ENCODE measurements around the gene RPS19.
A peak's percentile ranks its signal among the peaks of the same experiment; 100 is the strongest.
"Not testable (repeated sequence)": the region's sequence is repeated elsewhere in the genome, so short reads cannot be mapped to it uniquely, and the experiment has no call there.

The RPS19 gene

DNA sequence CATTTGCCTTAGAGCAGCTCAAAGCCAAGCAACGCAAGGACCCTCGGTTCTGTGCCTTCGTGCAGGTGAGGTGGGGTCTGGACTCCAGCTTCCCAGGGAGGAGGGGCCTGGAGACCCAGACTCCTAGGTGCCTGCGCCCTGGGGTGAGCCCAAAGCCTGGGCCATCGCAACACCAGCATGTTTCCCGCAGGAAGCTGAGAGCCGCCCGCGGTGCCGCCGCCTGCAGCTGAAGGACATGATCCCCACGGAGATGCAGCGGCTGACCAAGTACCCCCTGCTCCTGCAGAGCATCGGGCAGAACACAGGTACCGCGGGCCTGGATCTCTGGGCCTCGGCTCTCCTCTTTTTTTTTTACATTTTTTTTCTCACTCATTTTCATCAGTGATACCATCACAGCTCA, 42.5 kb downstream of the RPS19 start:
- no peak for DNase-seq

DNA sequence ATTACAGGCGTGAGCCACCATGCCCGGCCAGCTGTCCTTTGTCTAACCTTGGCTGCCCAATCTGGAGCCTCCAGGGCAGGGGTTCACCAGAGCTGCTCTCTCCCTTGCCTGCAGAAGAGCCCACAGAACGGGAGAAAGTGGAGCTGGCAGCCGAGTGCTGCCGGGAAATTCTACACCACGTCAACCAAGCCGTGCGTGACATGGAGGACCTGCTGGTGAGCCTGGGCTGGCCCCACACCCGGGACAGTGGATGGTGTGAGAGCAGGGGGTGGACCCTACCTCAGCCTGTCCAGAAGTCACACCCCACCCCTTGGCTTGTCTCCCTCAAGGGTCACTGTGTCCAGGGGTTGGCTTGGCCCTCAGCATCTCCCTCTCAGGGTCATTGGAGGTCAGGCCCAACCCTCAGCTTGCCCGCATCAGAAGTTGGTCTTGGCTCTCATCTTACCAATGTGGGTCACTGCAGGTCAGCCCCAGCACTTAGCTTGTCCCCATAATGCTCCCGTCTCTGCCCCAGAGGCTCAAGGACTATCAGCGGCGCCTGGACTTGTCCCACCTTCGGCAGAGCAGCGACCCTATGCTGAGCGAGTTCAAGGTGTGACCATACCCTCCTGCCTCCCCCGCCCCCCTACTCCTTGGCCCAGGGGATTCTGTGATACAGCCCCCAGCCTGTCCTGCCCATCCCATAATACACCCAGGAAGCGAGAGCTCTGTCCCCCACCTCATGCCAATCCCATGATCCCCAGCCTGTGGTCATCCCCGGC, 43.3 kb downstream of the RPS19 start:
- DNase-seq: no peak

DNA sequence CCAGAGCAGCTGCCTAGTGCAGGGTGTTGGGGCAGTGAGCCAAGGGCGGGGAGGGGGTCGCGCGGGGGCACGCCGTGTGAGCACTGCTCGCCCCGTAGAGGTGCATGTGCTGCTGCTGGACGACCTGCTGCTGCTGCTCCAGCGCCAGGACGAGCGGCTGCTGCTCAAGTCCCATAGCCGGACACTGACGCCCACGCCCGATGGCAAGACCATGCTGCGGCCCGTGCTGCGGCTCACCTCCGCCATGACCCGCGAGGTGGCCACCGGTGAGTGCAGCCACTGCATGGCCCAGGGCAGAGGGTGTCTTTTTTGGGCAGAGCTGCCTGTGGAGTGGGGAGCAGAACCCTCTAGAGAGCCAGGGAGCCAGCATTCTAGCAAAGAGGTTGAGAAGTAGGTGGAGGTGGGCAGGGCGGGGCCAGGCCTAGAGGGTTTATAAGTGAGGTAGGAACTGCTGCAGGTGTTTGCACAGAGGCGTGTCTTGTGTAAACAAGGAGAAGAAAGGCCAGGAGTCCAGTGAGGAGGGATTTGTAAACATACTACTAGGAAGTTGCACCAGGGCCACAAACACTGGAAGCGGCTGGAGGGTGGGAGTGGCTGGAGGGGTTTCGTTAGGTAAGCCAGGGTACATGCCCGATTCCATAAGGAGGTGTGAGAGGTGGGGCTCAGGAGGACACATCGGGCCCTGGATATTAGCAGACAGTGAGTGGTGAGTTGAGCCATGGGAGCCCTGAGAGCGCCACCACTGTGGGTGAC, 44.2 kb downstream of the RPS19 start:
- DNase-seq: peak; percentile 88 to 94

DNA sequence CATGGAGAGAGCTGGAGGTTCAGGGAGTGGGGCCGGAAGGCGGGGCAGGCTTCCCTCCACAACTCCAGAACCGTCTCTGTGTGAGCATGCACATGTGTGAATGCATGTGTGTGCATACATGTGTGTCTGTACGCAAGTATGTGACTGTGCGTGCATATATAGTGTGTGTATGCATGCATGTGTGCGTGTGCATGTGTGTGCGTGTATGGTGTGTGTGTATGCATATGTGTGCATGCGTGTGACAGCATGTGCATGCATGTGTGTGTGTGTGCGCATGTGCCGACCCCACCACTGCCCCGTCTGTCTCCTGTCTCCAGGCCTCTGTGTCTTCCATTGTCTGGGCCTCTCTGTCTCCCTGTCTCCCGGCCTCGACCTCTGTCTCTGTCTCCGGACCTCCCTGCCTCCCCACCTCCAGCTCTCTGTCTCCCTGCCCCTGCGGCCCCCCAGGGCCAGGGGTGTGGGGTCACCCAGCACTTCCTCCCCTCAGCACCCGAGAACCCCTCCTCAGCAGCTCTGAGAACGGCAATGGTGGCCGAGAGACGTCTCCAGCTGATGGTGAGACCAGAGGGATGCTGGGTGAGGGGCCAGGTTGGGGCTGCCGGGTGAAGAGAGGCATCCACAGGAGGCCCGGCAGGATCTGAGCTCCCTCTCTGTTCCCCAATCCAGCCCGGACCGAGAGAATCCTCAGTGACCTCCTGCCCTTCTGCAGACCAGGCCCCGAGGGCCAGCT, 45.4 kb downstream of the RPS19 start:
- DNase-seq: no peak

DNA sequence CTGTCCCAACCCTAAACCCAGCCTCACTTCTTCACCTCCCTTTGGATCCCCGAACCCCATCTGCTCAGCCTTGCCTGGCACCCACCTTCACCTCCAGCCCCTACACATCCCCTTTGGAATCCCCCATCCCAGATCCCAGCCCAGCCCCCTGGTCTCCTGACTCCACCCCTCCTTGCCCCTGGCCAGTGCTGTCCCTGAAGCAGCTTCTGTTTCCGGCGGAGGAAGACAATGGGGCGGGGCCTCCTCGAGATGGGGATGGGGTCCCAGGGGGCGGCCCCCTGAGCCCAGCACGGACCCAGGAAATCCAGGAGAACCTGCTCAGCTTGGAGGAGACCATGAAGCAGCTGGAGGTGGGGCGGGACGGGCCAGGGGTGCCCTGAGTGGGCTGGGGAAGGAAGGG, 46.2 kb downstream of the RPS19 start:
- no peak for DNase-seq

DNA sequence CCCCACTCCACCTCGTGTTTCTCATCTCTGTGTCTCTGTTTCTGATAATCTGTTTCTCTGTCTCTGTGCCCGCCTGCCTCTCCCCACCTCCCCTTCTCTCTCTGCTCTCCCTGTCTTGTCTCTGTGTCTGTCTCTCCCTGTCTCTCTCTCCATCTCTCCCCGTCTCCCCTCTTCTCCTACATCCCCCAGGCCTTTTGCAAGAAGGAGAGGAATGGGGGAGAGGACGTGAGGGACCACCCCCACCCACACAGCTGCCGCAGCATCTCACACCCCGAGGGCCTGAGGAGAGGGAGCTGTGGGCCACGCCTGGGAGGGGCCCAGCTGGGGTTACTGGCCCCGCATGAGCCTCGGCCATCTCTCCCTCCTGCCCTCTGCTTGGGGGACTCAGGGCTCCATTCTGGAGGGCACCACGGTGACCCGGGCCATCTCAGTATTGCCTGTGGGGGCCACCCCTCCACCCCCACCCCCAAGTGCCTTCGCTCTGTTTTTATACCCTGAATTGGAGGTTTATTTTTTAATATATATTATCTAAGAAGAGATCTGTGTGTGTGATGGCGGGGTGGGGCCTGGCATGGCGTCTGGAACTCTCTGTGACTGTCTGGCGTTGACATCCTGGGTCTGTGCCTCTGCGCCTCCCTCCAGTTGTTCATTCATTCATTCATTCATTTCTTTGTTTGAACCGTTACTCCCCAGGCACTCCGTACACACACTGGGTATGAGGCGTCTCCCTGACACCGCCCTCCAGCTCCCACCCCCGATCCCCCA, 47.0 kb downstream of the RPS19 start:
- DNase-seq: no peak

DNA sequence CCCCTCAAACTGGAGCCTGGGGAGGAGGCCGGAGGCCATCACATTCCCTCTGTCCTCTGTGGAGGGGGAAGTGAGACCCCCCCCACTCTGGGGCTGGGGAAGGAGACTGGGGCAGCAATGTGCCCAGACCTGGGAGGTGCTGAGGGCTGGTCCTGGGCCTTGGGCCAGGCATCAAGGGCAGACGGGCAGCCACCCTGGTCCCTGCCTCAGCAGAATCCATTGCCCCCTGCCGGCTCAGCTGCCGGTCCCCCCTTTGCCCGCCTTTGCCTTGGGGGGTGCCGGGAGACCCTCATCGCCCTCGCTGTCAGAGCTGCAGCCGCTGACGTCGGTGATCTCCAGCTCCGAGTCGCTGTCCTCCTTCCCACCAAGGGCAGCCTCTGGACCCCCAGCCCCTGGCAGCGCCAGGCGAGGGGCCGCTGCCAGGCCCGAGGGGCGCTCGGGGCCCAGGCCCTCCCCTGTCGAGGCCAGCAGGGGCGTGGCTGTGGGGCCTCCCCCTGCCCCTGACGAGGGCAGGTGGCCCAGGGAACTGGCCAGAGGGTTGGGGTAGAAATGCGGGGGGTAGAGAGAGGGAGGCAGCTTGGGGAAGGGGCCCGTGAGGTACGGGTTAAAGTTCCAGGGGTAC, 48.0 kb downstream of the RPS19 start:
- no peak for DNase-seq

DNA sequence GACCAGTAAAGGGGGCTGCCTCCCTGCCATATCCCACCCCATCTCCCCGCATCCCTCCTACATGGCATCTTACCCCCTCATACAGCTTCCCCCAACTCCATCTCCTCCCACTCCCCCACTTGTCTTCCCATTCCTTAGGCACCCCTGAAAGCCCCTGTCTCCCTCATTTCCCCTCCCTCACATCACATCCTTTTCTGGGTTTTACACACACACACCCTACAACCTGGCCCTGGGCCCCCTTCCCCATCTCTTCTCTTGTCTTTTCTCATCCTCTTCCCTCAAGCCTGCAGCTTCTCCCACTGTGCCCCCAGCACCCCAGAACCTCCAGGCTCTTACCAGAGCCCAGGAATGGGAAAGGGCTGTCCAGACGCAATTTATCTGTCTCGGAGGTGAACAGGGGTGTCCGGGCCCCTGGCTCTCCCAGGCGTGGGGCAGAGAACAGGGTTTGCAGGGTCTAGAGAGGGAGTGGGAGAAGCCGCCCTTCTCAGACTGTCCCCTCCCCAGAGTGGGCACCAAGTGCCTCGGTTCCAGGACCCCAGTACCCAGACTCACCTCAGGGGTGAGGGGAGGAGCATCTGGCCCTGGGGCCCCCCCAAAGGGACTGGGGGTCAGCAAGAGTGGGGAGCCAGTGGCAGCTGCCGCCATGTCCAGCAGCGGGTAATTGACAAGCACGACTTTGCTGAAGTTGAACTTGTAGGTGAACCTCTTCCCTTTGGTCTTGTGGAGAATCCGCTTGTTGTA, 48.8 kb downstream of the RPS19 start:
- no peak for DNase-seq

DNA sequence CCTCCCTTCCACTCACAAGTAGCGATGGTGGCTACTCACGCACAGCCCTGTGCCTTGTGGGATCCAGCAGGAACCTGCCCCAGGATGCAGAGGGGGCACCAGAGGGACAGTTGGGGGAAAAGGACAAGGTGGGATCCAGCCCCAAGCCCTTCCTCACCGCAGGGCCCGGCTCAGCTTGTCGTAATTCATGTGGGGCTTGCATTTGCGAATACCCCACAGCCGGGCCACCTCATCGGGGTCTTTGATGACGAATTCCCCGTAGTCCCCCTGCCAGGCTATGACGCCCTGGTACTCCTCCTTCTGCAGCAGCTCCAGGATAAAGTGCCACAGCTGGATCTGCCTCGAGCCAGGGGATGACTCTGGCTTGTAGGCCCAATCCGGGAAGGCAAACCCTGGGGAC, 49.7 kb downstream of the RPS19 start:
- no peak for DNase-seq

DNA sequence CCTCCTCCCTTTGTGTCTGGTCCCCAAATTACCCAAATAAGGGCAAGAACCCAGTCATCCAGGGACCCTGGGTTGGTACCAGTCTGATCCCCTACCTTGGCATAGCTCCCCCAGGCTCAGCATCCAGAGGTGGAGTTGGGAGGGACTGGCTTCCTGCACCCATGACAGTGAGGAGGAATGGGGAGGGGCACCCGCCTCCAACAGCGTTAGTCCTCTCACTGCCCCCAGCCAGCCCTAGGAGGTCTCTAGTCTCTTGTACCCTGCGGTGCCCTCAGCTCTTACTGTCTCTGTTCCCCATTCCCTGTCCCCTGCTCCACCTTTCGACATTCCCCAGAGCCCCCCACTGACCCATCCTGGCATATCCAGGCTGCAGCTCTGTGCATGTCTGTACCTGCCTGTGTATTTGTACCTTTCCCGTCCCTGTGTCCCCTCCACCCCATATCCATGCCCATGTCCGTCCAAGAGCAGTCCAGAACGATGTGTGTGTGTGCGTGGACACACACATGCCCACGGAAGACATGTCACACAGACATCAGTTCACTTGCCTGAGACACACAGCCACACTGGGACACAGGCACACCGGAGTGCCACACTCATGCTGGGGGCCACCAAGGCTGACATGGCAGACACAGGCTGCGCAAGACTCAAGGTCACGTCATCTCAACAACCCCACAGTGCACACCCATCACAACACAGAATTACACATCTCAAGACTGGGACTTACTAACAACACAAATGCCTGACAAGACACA, 50.4 kb downstream of the RPS19 start:
- no peak for DNase-seq

DNA sequence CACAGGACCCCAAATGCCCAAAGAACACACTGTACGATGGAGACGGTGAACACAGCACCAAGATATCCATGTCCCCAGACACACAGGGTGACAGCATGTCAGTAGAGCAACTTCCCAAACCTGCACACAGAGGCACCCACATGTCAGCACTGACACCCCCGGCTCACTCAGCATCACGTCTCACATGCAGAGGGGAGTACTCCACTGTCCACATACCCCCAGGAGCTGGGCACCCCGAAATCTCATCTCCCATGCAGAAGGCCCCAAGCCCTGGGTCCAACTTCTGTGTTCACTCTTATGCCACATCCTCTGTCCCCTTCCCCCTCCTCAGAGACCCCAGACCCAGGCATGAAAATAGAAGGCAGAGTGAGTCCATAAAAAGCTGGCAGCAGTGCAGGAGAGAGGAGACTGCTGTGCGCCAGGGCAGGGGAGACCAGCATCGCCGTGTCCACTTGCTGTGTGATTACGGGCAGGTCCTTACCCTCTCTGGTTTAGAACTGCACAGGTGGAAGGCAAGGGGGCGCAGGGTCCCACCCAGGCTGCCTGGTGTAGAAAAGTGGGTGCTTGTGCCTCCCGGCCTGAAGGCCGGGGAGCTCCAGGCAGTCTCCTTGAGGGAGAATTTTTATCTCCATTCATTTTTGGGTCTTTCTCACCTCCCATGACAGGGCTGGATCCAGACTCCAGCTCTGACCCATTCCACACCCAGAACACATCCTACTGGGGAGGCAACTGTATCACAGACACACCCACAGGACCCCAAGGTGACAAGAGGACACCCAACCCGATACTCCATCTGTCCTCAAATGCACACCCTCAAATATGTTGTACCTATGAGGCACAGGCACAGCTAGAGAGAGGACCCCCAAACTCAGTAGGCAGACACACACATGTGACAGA, 51.2 kb downstream of the RPS19 start:
- no peak for DNase-seq

DNA sequence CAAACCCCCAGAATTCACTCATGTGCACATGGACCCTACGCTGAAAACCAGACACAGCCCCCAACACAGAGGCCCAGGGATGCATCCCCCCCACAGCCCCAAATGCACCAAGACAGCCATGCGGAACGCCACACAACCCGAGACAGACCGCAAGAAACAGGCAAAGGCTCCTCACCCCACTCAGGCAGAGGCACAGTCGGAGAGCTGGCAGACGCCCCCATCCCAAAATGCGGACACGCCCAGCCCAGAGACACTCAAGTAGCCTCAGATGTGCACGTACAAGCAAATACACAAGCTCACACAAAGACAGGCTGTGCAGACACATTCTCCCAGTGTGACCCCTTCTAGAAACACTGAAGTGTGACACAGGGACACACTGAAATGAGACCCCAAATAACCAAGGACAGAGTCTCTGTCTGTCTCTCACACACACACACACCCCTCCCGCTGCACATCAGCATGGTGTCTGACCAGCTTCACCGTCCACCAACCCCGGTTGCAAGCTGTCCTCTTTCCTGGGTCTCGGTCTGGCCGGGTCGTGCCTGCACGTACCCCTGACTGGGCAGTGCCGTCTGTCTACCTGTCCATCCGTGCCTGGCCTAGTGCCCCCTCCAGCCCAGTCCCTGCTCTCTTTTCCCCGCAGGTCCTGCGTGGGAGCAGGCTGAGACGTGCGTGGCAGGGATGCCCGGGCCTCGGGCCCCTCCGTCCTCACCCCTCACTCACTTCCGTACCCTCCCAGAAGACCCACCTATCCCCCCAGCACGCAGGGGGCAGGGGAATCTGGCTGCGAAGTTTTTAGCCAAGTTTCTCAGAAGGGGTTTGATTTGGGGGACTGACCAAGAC, 52.1 kb downstream of the RPS19 start:
- DNase-seq: no peak

DNA sequence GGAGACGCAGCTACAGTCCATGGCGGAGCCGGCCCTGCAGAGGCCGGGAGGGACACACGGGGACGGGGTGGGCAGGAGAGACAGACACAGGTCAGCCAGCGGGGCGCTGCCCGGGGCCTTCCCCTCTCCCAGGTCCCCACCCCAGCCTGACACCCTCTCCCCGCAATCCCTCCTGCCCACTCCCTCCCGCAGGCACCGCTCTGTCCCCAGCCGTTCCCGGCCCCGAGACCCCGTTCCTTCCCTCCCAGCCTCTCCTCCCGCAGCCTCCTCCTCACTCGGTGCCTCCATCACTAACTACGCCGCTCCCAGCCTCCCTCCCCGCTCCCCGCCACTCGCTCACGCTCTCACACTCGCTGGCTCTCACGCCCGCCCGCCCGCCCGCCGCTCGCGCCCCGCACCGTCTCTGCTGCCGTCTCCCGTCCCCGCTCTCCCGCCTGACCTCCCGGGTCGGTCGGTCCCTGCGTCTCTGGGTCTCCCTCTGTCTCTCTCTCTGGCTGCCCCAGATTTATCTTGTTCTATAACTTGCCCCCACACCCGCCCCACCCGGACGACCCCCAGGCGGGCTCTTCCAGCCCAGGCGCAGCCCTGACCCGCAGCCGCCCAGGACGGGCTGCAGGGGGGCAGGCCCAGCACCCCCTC, 53.0 kb downstream of the RPS19 start:
- DNase-seq: peak in 1 of 2 experiments; percentile 35

DNA sequence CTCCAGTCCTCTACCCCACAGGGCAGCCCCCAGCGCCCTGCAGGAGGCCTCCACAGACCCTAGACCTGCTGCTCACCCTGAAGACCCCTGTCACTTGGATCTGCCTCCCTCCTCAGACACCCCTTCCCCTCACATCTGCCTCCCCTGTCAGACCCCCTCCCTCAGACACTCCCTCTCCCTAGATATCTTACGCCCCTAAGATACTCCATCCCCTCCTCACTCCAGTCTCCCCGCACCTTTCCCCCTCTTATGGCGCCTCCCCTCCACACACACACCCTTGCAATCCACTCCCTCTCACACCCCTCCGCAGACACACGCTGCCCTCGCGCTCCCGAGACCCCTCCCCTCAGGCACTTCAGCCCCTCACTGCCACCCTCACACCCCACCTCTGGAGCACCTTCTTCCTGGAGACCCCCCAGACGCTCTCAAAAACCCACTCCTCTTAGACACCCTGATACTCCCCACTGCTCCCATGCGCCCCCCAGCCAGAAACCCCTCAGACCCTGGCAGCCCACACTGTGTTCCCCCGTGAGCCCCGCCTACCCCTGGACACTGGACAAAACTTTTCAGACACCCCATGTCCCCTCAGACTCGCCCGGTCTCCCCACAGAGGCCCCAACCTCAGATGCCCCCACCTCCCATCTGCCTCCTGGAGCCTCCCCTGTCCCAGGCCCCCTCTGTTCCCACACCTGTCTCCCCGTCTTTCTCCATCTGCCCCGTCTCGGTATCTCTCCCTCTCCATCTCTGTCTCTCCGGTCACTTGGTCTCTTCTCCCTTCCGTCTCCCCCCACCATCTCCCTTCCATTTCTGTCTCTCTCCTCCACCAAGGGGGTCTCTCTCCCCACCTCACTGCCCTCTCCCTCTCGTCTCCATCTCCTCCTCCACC, 53.7 kb downstream of the RPS19 start:
- no peak for DNase-seq

DNA sequence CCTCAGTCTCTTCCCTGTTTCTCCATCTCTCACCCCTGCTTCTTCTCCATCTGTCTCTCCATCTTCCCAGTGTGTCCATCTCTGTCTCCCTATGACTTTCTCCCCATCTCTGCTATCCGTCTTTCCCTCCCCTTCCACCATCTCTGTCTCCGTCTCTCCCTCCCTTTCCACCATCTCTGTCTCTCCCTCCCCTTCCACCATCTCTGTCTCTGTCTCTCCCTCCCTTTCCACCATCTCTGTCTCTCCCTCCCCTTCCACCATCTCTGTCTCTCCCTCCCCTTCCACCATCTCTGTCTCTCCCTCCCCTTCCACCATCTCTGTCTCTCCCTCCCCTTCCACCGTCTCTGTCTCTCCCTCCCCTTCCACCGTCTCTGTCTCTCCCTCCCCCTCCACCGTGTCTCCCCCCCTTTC, 54.4 kb downstream of the RPS19 start:
- DNase-seq: not testable (repeated sequence)

DNA sequence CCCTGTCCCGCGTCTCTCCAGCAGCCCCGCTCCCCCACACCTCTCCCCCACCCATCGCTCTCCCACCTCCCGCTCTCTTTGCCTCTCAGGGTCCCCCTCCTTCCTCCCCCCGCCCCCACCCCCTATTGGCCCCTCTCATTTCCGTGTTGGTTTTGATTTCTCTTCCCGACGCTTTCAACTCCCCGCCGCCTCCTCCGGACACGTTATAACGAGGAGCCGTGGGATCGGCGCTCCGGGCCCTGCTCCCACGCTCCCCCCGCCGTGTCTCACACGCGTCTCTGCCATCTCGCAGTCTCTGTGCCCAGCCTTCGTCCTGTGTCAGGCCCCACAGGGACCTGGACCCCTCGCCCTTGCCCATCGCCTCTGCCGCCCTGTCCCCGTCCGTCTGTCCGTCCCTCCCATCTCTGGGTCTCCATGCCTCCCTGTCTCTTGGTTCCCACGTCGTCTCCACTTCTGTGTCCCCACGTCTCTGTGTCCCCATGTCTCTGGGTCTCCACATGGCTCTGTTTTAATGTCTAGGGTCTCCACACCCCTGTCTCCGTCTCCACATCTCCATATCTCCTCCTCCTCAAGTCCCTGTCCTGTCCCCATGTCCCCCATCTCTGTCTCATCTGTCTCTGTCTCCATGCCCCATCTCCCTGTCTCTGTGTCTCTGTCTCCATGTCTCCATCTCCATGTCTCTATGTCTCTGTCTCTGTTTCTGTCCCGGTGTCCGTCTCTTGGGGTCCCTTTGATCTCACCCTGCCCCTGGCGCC, 55.1 kb downstream of the RPS19 start:
- DNase-seq: peak in 1 of 2 experiments; percentile 33

Measured in NCI-H526 (cell line).